DMS114 treated with DMSO at 0.1 percent for 48 hours (cell line): ENCODE results near the gene SLC25A10.

Source experiments
- DNase-seq: peaks from one replicate; lab custom pipeline; 2025; ENCODE audit not compliant: unreplicated experiment; lab: John Stamatoyannopoulos, UW

Gene SLC25A10

DNA sequence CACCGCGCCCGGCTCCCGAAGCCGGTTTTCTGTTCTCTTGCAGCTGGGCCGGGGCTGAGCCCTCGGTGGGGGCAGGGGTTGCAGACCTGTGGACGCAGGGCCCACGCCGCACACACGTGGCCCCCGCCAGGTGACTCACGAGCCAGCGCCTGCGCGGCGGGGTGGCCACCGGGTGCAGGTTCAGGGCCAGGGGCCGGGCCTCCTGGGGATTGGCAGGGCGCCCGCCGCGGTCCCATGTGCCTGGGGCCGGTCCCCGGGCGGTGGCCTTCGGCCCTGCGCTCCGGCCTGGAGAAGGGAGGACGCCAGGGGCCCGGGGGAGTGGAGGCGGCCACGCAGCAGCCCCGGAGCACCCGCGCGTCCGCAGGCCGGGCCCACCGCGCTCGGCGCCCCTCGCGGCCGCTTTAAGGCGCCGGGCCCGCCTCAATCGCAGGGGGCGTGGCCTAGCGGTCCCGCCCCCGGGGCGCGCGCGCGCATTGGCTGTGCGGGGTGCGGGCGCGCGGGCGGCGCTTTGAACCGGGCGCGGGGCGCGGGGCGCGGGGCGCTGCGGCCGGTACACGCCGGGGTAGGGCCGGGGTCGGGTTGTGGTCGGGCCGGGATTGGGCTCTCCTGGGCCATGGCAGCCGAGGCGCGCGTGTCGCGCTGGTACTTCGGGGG lies at the start of gene SLC25A10:
Gene SLC25A10 (plus strand): TSS at position 471 of the 654 bp plus-strand sequence. CDS start 143 bp downstream, at position 614.
- peak; percentile 22 for DNase-seq

- no peak for DNase-seq
These were observed 48.0 kb upstream of the SLC25A10 start for GRCh38 chr17:81664051-81664470.

GRCh38 chr17:81665205-81666091 lies 46.6 kb upstream of the SLC25A10 start:
- DNase-seq, result no peak

DNA sequence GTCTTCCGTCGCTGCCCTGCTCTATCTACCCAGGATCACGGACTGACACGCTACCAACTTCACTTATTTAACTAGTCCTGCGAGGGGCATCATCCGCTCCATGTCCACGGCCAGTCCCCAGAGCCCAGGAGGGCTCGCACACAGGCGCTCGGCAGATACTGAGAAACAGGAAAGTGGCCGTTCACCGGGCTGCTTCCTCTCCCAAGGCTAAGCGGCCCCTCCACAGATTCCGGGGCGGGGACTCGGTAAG lies 46.1 kb upstream of the SLC25A10 start:
- DNase-seq, result no peak

- DNase-seq, result peak; percentile 84
These were observed 45.5 kb upstream of the SLC25A10 start, which contains the start of the genes CCDC137 and OXLD1 for GRCh38 chr17:81666342-81667191. TSS of gene CCDC137 (plus strand) at chr17:81666737. CDS start at chr17:81666767, 30 bp downstream. TSS of gene OXLD1 (minus strand) at chr17:81666605. CDS start at chr17:81666577, 28 bp downstream.

DNA sequence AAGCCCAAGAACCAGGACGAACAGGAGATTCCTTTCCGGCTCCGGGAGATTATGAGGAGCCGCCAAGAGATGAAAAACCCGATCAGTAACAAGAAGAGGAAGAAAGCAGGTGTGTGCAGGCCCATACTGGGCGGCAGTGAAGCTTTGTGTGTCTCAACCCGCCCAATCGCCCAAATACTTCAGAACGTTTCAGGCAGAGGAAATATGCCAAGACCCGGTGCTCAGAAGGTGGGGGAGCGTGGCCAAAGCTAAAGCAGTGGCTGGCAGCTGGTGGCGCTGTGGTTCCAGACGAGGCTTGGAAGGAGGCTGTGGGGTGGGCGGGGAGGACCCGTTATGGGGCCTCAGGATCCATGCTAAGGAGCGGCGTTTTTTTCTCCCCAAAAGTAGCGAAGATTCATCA lies 44.3 kb upstream of the SLC25A10 start:
- DNase-seq, result no peak

- DNase-seq, result no peak
These were observed 39.6 kb upstream of the SLC25A10 start for GRCh38 chr17:81672504-81672903.

GRCh38 chr17:81672954-81673353 lies 39.1 kb upstream of the SLC25A10 start:
- no peak for DNase-seq

DNA sequence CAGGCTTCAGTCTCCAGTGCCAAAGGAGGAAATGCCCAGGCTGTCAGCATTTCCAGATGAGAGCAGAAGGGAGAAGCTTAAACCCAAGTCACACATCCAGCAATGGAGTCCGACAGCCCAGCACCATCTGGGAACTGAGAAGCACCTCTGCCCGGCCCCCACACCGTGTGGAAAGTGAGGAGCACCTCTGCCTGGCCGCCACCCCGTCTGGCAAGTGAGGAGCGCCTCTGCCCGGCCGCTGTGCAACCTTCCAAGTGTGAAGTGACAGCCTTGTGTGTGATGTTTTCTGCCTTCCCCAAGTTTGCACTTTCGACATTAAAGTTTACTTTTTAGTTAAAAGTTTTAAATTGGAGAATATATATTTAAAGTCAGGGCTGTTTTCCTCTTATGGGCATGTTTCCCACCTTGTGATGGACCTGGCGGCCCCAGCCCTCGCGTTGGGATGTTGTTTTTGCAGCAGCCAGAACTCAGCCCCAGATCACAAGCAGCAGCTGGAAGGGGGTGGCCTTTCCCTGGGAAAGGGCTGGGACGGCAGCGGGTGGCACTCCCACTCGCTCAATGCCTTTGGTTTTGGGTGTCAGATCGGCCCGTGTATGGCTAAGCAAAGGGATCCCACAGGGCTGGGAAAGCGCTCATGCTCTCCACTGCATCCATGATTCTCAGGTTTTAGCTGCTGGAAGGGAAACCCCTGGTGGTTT lies 38.4 kb upstream of the SLC25A10 start:
- DNase-seq, result no peak

GRCh38 chr17:81675515-81676221 lies 36.4 kb upstream of the SLC25A10 start:
- DNase-seq, result peak; percentile 11

- DNase-seq, result no peak
These were observed 35.2 kb upstream of the SLC25A10 start for GRCh38 chr17:81676906-81677305.

GRCh38 chr17:81680150-81680549 lies 31.9 kb upstream of the SLC25A10 start:
- no peak for DNase-seq

DNA sequence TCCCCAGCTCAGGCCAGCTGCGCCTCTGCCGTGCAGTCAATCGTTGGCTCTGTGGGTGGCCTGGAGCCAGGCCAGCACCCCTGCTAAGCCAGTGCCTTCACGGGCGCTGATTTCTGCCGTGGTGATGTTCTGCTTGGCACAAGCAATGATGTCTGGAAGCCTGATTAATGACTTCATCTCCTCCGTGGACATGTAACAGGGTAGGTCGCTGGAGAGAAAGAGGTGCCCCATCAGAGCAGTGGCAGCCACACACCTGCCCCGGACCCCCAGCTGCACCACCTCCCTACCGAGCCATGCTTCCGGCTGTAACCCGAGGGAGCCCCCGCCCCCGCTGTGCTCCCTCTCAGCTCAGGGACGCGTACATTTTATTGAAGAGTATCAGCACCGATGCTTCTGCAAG lies 30.4 kb upstream of the SLC25A10 start:
- no peak for DNase-seq

- DNase-seq, result no peak
These were observed 29.4 kb upstream of the SLC25A10 start for GRCh38 chr17:81682565-81683207.

- DNase-seq, result no peak
These were observed 28.9 kb upstream of the SLC25A10 start for GRCh38 chr17:81683208-81683583.

DNA sequence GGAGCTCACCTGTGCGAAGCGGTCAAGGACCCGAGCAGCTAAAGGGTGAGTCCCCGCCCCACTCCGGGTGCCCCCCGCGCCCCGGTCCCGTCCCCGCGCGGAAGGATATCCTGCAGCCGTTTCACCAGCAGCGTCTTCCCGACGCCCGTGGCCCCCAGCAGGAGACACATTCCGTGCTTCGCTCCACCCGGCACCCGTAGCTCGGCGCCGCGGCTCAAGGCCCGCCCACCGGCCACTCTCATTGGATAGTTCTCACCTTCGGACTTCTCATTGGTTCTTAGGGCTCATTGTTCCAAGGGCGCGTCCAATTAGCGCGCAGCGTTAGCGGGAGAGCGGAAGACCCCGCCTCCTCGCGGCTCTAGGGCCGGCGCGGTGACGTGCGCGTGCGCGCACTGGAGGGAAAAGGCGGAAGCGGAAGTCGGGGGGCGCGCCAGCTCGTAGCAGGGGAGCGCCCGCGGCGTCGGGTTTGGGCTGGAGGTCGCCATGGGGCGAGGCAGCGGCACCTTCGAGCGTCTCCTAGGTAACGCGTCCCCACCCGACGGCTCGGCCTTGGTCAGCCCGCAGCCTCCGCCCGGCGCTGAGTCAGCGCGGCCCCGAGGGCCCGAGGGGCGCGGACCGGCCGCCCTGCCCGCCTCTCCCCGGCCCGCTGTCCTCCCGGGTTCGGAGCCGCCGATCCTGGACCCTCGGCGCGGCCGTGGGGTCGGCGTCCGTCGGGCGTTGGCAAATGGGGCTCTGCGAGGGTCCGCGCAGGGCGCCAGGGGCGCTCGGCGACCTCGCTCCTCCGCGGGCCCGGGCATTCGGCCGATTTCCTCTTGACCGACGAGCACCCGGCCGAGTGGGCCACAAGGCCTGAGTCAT lies 28.3 kb upstream of the SLC25A10 start, which contains the start of the genes ARL16 and HGS:
Gene ARL16 (minus strand): TSS at position 214 of the 858 bp plus-strand sequence. CDS start 44 bp downstream, at position 170.
Gene HGS (plus strand): TSS at position 428 of the 858 bp plus-strand sequence. CDS start 56 bp downstream, at position 484.
- DNase-seq, result peak; percentile 97

- DNase-seq, result no peak
These were observed 27.6 kb upstream of the SLC25A10 start for GRCh38 chr17:81684442-81684911.

DNA sequence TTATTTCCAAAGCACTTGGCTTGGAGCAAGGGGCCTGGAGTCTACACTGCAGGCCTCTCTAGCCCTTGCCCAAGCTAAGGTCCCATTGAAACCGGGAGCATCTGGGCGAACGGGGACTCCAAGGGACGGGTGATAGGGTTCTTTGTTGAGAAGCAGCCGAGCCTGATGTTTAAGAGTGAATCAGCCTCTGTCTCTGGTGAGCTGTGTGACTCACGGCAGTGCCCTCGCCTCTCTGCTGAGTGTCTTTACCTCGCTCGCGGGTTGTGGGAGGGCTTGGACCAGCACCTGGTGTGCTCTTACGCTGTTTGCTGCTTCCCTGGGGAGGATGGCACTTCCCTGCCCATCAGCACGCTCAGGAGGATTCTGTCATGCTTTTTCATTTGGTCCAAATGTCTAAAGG lies 27.0 kb upstream of the SLC25A10 start:
- no peak for DNase-seq
